B cell (primary cell): ENCODE measurements around the gene RAB3A.

Experiments
- CTCF ChIP-seq: fragments of 200-600 bp; IDR thresholded peaks from one replicate; pipeline ENCODE4 v1.8.0; 2022; ENCODE audit warnings: antibody characterized with exemption, mild to moderate bottlenecking
- EZH2 ChIP-seq: IDR thresholded peaks from 2 replicates; pipeline ENCODE4 v1.6.1; 2012; ENCODE audit warnings: borderline replicate concordance, low read depth, mild to moderate bottlenecking, moderate library complexity, low read length; ENCODE audit not compliant: insufficient read depth, poor library complexity, severe bottlenecking

- TF ChIP-seq CTCF: no peak
- no peak for TF ChIP-seq EZH2
Measured at GRCh38 chr19:18172331-18173053, 31.4 kb downstream of the RAB3A start.
